Measurements from ENCODE around the gene DZIP1. TPM values are rescaled to one million over a fixed set of nuclear protein-coding genes. Genes with fewer than 3 reads are reported as not detected.

Gene DZIP1
- total RNA-seq, 1 experiment from 2014 or later, result 21.4 TPM

DNA sequence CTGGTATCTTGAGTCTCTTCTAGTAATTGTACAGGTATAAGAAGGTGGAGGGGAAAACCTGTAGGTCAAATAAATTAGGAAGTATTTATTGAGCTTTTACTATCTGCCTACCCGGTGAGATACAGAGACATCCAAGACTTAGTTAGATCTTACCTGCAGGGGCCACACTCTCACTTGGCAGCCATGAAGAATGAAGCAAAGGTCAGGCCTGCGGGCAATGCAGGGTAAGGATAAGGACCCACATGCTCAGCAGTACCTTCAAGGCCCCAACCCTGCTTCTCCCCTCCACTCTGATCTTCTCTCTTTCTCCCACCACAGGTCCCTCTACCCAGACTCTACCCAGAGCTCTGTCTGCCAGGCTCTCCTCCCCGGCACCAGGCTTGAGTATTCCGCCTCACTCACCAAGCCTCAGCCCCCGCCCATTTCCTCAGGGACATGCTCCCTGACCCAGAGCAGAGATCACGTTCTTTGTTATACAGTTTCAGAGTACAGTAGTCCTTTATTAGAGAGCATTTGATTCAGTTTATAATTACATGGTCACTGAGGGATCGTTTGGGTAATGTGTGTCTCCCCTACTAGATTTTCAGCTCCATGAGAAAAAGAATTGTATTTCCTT, 110.9 kb downstream of the DZIP1 start:
- Histone ChIP-seq H3K36me3 (replicated peaks; ENCODE audit: control insufficient read depth, insufficient read depth, low read length) (no peaks in the 10 kb centered on the region), H3K4me3 (ENCODE audit: insufficient read depth, low read depth, low read length) (no peak overlapping the region), H3K27me3 (ENCODE audit: control insufficient read depth, insufficient read depth, low read length) (no peaks in the 10 kb centered on the region)
- DNase-seq, result no peak

DNA sequence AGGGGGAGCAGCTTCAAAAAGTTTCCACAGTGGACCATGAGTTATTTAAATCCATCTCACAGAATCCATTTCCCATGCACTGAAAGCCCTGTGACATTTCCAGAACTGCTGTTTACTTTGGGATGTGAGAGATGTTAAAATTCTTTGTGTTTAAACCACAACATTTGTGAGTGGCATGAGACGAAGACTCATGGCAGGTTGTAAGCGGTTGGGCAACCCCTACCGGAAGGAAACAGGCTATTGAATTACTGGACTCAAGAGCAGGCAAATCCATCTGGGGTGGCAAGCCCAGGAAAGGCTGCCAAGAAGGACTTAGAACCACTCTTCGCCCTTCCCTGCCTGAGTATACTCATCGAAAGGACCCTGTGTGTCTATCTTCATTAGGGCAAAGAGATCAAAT, 114.3 kb downstream of the DZIP1 start:
- no peaks in the 10 kb centered on the region for H3K36me3 ChIP-seq (replicated peaks; ENCODE audit: control insufficient read depth, insufficient read depth, low read length)
- DNase-seq, result no peak
- no peaks in the 10 kb centered on the region for H3K27me3 ChIP-seq (ENCODE audit: control insufficient read depth, insufficient read depth, low read length)
- H3K4me3 ChIP-seq (ENCODE audit: insufficient read depth, low read depth, low read length), result no peak overlapping the region

Other genes starting within 250 kb of the DZIP1 start
- gene CLDN10, start 92.0 kb downstream of the DZIP1 start, total RNA-seq (2014; rRNA removed; shearing (Covaris generic)), result 17.8 and 21.9 TPM in 2 replicates
- 14.0 and 18.7 TPM in 2 replicates for gene DNAJC3, start 32.4 kb upstream of the DZIP1 start, total RNA-seq (2014; rRNA removed; shearing (Covaris generic))